Astrocyte (in vitro differentiated cells and primary cell): ENCODE data around the gene CHIC2. TPM values are rescaled to one million over a fixed set of nuclear protein-coding genes. Genes with fewer than 3 reads are reported as not detected.

Experiments used
- DNase-seq: peaks from one replicate; pipeline ENCODE4 v3.0.0-alpha.2; 2010; ENCODE audit warnings: low read depth
- FAIRE-seq: peaks from 2 replicates; lab custom pipeline; 2011; peaks lifted over from hg19 to GRCh38; lab: Jason Lieb, UNC
- H2AFZ ChIP-seq: 2 replicates; pipeline ENCODE4 v1.6.0; 2012; ENCODE audit warnings: low read depth, low read length, inconsistent platforms
- H3K27ac ChIP-seq: 2 replicates; pipeline ENCODE4 v1.5.1; 2011; ENCODE audit warnings: low read depth, low read length, inconsistent platforms
- H3K27me3 ChIP-seq: 2 replicates; pipeline ENCODE4 v1.6.0; 2011; ENCODE audit warnings: low read length, inconsistent platforms; ENCODE audit not compliant: insufficient read depth
- H3K36me3 ChIP-seq: 2 replicates; pipeline ENCODE4 v1.5.1; 2011; ENCODE audit warnings: low read length, inconsistent platforms; ENCODE audit not compliant: insufficient read depth
- H3K4me1 ChIP-seq: 2 replicates; pipeline ENCODE4 v1.5.1; 2011; ENCODE audit warnings: low read length, inconsistent platforms; ENCODE audit not compliant: insufficient read depth
- H3K4me2 ChIP-seq: 2 replicates; pipeline ENCODE4 v1.6.0; 2012; ENCODE audit warnings: low read length, inconsistent platforms
- H3K4me3 ChIP-seq: 2 replicates; pipeline ENCODE4 v1.5.1; 2011; ENCODE audit warnings: low read depth, mild to moderate bottlenecking, low read length, inconsistent platforms; ENCODE audit not compliant: insufficient read depth
- H3K79me2 ChIP-seq: 2 replicates; pipeline ENCODE4 v1.6.0; 2012; ENCODE audit warnings: mild to moderate bottlenecking, low read length, inconsistent platforms; ENCODE audit not compliant: insufficient read depth
- H3K9ac ChIP-seq: 2 replicates; pipeline ENCODE4 v1.6.0; 2012; ENCODE audit warnings: mild to moderate bottlenecking, low read length, inconsistent platforms
- H3K9me3 ChIP-seq: 2 replicates; pipeline ENCODE4 v1.5.1; 2012; ENCODE audit warnings: low read depth, mild to moderate bottlenecking, low read length, inconsistent platforms; ENCODE audit not compliant: insufficient read depth
- H4K20me1 ChIP-seq: 2 replicates; pipeline ENCODE4 v1.6.0; 2012; ENCODE audit warnings: low read length, inconsistent platforms; ENCODE audit not compliant: insufficient read depth
- H3K27ac Mint-ChIP-seq: one replicate; pipeline ENCODE4 v1.8.0; 2021; ENCODE audit warnings: mild to moderate bottlenecking, mixed read lengths; ENCODE audit not compliant: unreplicated experiment
- H3K27me3 Mint-ChIP-seq: one replicate; pipeline ENCODE4 v1.8.0; 2021; ENCODE audit warnings: low read depth, mixed read lengths; ENCODE audit not compliant: unreplicated experiment
- H3K36me3 Mint-ChIP-seq: one replicate; pipeline ENCODE4 v1.8.0; 2021; ENCODE audit warnings: low read depth, mixed read lengths; ENCODE audit not compliant: unreplicated experiment
- H3K4me1 Mint-ChIP-seq: one replicate; pipeline ENCODE4 v1.8.0; 2021; ENCODE audit warnings: low read depth, mixed read lengths; ENCODE audit not compliant: unreplicated experiment
- H3K4me3 Mint-ChIP-seq: one replicate; pipeline ENCODE4 v1.8.0; 2021; ENCODE audit warnings: mild to moderate bottlenecking, moderate library complexity, mixed read lengths; ENCODE audit not compliant: unreplicated experiment
- H3K9me3 Mint-ChIP-seq: one replicate; pipeline ENCODE4 v1.8.0; 2021; ENCODE audit warnings: mild to moderate bottlenecking, mixed read lengths; ENCODE audit not compliant: unreplicated experiment
- CTCF ChIP-seq: IDR thresholded peaks from 2 replicates; pipeline ENCODE4 v1.5.1; 2011; ENCODE audit warnings: low read depth, mild to moderate bottlenecking, inconsistent platforms, low read length, moderate library complexity; ENCODE audit not compliant: insufficient read depth
- EZH2 ChIP-seq: IDR thresholded peaks from 2 replicates; pipeline ENCODE4 v1.6.1; 2012; ENCODE audit warnings: mild to moderate bottlenecking, low read length, inconsistent platforms; ENCODE audit not compliant: insufficient read depth
- total RNA-seq: library from RNA; stranded (reverse); gene quantifications from 2 replicates; pipeline ENCODE4 v1.2.1, GENCODE V29; 2021

The CHIC2 gene
- total RNA-seq, 1 donor from 2014 or later = 38.2 TPM

- peaks cover 45% of the 10 kb centered on the region for H3K4me1 ChIP-seq
- H3K79me2 ChIP-seq = peaks cover 39% of the 10 kb centered on the region
- Mint-ChIP-seq H3K36me3 (no peaks in the 10 kb centered on the region), H3K27ac (peak overlapping the region; percentile 48), H3K9me3 (no peaks in the 10 kb centered on the region), H3K4me3 (peak overlapping the region; percentile 79), H3K27me3 (no peaks in the 10 kb centered on the region), H3K4me1 (peaks cover 38% of the 10 kb centered on the region)
- H3K9ac ChIP-seq = peak overlapping the region; percentile 99
- H3K9me3 ChIP-seq = no peaks in the 10 kb centered on the region
- H3K36me3 ChIP-seq = no peaks in the 10 kb centered on the region
- TF ChIP-seq CTCF (no peak), EZH2 (no peak)
- peaks cover 28% of the 10 kb centered on the region for H4K20me1 ChIP-seq
- peak overlapping the region; percentile 62 for H3K4me3 ChIP-seq
- H2AFZ ChIP-seq = peak overlapping the region; percentile 36
- H3K4me2 ChIP-seq = peak overlapping the region; percentile 91
- peak overlapping the region; percentile 56 for H3K27ac ChIP-seq
- no peak for DNase-seq
- no peak for FAIRE-seq
- H3K27me3 ChIP-seq = no peaks in the 10 kb centered on the region
Observed at GRCh38 chr4:54065282-54066087, 1.1 kb upstream of the CHIC2 start.

GRCh38 chr4:54063737-54064316 is 578 bp downstream of the CHIC2 start:
- Mint-ChIP-seq H3K4me3 (peak overlapping the region; percentile 97), H3K4me1 (peaks cover 44% of the 10 kb centered on the region), H3K36me3 (no peaks in the 10 kb centered on the region), H3K27me3 (no peaks in the 10 kb centered on the region), H3K9me3 (no peaks in the 10 kb centered on the region), H3K27ac (peak overlapping the region; percentile 97)
- peak overlapping the region; percentile 93 for H3K27ac ChIP-seq
- no peaks in the 10 kb centered on the region for H3K27me3 ChIP-seq
- DNase-seq (no peak), FAIRE-seq (no peak)
- H2AFZ ChIP-seq = peak overlapping the region; percentile 64
- no peaks in the 10 kb centered on the region for H3K9me3 ChIP-seq
- peaks cover 51% of the 10 kb centered on the region for H3K4me1 ChIP-seq
- peak overlapping the region; percentile 91 for H3K4me2 ChIP-seq
- TF ChIP-seq EZH2 (no peak), CTCF (no peak)
- peak overlapping the region; percentile 99 for H3K9ac ChIP-seq
- peaks cover 37% of the 10 kb centered on the region for H4K20me1 ChIP-seq
- H3K4me3 ChIP-seq = peak overlapping the region; percentile 90
- H3K79me2 ChIP-seq = peaks cover 55% of the 10 kb centered on the region
- H3K36me3 ChIP-seq = no peaks in the 10 kb centered on the region

- peaks cover 61% of the 10 kb centered on the region for H3K79me2 ChIP-seq
- H3K4me1 Mint-ChIP-seq = peaks cover 46% of the 10 kb centered on the region
Observed at GRCh38 chr4:54063229-54063628, 1.2 kb downstream of the CHIC2 start.

More at GRCh38 chr4:54063229-54063628, 1.2 kb downstream of the CHIC2 start:
- FAIRE-seq = peak; percentile 83
- no peaks in the 10 kb centered on the region for H3K9me3 ChIP-seq
- H3K9ac ChIP-seq = peak overlapping the region; percentile 99
- peaks cover 51% of the 10 kb centered on the region for H3K4me1 ChIP-seq
- H3K4me3 ChIP-seq = peak overlapping the region; percentile 90
- H2AFZ ChIP-seq = no peak overlapping the region
- peak overlapping the region; percentile 91 for H3K4me2 ChIP-seq
- peak; percentile 55 for DNase-seq
- H3K9me3 Mint-ChIP-seq = no peaks in the 10 kb centered on the region
- peak overlapping the region; percentile 97 for H3K27ac Mint-ChIP-seq
- H3K4me3 Mint-ChIP-seq = peak overlapping the region; percentile 97
- no peaks in the 10 kb centered on the region for H3K27me3 ChIP-seq
- peak overlapping the region; percentile 93 for H3K27ac ChIP-seq
- H3K36me3 ChIP-seq = no peaks in the 10 kb centered on the region
- TF ChIP-seq CTCF (no peak), EZH2 (no peak)
- H4K20me1 ChIP-seq = peaks cover 40% of the 10 kb centered on the region
- no peaks in the 10 kb centered on the region for H3K36me3 Mint-ChIP-seq
- H3K27me3 Mint-ChIP-seq = no peaks in the 10 kb centered on the region
